Cerebellar nuclear complex (tissue), 1 donor: ENCODE results near the gene LMO7.
A peak's percentile ranks its signal among the peaks of the same experiment; 100 is the strongest.

Experiments used
- DNase-seq, 2 experiments: peaks; one replicate each; lab custom pipeline; 2025; lab: John Stamatoyannopoulos, UW

LMO7 gene

DNA sequence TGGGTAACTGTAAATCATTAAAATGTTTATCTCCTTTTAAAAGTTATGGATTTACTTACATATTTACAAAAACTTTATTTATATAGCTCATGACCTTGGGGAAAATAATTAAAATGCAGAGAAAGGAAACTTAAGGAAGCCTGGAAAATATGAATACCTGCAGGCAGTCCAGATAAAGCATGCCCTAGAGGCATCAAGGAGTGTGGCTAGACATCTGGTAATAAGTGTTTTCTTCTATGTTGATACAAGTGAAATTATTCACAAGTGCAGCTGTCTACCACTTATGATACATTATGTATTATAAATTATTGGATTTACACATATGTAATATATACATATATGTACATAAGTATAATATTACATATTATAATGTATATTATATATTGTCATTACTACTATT lies 207.9 kb downstream of the LMO7 start:
- DNase-seq, result no peak

DNA sequence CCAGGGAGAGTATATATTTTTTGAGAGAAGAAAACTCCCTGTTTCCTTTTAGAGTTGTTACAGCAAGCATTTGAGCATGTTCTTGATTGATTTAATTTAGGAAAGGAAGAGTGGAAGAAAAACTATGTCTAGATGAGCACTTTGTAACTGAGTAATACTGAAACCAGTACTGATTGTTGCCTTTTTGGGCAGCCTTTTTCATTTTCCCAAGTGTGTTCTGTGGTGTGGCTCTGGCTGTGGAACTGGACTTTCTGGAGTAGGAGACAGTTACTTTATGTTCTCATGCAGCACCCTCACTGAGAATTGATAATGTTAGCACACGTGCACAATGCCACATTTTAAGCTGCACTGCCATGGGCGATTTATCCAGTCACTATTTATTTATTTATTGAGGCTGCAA lies 211.5 kb downstream of the LMO7 start:
- DNase-seq, result no peak

DNA sequence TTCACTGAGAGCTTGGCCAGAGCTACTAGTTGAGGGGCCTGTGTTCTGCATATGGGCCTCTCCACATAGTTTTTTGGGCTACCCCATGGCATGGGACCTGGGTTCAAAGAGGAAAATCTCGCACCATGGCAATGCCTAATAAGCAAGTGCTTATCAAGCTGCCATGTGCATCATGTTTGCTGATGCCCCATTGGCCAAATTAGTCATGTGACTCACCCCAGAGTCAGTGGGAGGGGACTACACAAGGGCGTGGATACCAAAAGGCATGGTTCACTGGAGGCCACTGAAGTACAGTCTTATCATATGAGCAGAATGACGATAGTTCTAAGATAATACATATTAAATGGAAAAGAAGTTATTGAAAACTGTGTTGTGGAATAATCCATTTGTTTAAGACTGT lies 214.8 kb downstream of the LMO7 start:
- DNase-seq, result no peak

DNA sequence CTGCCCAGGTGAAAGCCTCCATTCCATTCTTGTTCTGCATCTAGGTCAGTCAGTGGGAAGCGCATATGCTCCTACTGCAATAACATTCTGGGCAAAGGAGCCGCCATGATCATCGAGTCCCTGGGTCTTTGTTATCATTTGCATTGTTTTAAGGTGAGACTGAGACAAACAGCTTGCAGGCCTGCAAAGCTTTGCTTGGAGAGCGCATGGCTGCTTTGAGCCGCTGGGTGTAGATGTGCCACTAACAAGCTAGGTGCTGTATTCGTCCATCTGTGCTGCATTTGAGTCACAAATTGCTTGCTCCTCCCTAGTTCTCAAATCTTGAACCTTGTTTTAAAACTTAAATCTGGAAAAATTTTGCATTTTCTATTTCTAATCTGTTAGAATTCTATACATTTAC lies 219.1 kb downstream of the LMO7 start:
- DNase-seq, result no peak

DNA sequence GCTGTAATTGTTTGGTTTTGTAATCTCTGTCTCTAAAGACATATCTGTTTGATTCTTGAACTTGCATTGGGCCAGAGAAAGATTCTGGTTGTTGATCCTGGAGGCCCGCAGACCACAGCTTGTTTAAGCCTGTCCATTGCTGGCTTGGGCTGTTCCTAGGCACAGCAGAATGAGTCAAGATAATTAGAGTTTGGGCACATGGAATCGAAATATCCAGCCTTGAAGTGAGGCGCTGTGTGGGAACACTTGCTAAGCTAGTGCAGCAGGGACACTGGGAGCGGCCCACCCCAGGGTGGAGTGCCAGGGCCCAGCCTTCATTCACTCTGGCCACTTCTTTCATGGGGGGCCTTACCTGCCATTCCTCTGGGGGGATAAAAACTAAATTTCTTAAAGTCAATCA lies 219.7 kb downstream of the LMO7 start:
- DNase-seq, result no peak

DNA sequence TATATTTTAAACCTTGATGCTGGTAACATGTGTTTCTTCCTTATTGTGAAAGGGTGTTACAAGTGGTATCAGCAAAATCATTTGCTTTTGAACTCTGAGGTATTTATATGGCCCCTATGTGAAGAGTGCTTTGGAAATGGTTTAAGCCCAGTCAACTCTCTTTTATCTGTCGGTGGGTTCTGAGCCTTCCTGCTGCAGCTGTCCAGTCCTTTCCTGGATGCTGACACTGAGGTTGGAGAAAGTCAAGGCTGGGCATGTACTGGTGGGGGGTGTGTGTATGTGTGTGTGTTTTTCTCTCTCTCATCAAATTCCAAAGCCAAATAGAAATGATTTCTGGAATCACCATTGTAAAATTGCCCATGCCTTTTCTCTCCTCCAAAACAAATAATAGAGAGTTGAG lies 221.2 kb downstream of the LMO7 start:
- no peak for DNase-seq

DNA sequence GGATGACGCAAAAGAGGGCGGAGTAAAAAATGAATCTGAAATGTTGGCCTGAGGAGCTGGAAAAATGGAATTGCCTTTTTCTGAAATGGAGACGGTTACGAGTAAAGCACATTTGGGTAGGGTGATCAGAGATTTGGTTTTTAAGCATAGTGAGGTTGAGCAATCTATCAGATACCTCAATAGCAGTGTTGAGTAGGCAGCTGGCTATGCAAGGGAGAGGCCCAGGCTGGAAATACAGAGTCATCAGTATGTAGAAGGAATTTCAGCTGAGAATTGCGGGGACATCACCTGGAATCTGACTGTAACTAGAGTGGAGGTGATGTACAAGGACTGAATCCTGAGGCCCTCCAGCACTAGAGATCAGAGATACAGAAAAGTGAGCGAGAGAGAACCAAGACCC lies 224.8 kb downstream of the LMO7 start:
- DNase-seq, result no peak

DNA sequence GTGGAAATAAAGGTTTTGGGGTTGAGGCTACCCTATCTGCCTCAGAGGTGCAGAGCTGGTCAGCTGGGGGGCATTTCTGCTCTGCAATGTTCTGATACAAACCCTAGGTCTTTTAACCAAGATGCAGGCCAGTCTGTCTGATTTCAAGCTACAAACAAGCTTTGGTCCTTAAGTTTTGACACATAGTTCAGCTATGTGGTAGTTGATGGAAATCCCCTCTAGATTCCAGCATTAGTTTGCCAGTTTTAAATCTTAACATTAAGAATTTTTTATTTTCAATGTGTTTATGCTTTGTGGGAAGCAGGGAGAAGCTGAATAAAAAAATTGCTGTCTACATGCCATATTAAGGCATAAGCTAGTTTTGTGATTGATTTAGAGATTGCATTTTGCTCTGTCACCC lies 225.7 kb downstream of the LMO7 start:
- no peak for DNase-seq

DNA sequence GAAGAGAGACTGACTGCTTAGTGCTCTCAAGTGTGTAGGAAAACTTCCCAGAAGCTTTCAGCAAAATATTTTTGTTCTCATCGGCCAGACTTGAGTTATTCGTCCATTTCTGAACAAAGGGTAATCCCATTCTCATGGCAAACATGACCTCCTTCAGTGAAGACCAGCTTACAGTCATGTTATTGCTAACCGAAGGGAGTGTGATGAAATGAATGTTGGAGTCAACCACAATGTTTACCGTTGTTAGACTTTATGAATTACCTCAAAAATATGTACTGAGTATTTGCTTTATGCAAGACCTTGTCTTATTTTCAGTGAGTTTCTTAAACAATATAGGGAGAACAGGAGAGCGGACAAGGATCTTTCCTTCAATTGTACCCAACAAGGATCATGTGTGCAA lies 228.6 kb downstream of the LMO7 start:
- DNase-seq, result no peak

DNA sequence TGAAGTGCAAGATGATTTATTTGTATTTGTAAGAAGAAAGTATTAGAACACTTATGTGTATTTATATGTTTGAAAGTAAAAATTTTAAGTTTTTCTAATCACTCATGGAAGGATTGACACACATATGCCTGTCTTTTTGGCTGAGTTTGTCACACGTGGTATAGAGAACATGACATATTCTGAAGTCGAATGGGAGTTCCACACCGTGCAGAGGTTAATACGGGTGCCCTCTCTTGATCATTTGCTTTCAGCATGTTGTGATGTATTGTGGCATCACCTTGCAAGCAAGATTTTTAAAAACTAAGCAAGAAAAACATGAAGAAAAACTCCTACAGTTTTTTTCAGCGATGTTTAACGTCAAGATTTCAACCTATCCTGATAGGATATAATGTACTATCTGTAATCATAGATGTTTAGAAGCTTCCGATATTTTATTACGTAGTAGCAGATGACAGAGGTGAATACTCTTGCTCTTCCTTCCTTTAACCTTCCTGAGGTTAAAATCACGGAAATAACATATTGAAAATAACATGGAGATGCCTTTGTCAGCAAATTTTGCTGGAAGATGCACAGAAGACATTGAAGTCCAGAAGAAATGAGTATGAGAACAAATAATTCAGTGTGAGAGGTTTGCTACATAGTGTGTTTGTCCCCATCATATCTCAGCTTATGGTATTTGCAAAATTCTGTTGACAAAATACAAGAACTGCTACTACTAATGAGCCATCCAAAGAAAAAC lies 231.4 kb downstream of the LMO7 start:
- no peak for DNase-seq

DNA sequence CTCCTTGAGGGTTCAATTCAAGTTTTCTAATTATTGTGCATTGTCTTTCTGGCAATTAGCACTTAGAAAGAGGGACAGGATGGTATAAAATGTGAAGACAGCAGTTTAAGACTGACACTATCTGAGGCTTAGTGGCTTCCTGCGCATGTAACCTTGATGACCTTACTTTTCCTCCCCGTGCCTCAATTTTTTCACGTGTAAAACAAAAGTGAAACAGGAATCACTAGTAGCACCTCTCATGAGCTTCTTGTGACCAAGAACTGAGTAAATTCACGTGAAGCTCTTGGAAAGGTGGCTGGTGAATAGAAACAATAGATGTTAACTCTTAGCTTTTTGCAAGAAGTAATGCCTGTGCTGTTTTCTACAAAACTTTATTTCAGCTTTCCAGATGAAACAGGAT lies 233.9 kb downstream of the LMO7 start:
- DNase-seq, result no peak

DNA sequence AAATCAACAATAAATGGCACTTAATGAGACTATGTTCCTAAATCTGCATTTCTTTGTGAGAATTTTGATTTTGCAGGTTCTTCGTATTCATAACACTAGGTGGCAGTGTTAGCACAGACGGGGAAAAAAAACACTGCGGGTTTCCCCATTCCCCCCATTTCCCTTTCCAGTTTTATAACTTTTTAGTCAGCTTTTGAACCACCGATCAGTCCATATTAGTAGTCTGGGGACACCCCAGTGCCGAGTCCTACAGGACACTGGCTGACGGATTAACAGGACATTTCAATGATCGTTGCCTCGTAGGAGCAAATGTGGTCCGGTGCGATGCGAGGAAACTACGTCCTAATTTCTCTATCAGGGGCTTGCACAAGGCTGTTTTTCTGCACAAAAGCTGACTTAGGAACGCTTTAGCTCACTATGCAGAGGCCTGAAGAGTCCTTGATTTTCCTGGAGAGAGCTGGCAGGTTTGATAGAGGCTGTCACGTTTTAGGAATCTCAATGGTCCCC lies 234.3 kb downstream of the LMO7 start:
- peak in 1 of 2 experiments; percentile 19 for DNase-seq

DNA sequence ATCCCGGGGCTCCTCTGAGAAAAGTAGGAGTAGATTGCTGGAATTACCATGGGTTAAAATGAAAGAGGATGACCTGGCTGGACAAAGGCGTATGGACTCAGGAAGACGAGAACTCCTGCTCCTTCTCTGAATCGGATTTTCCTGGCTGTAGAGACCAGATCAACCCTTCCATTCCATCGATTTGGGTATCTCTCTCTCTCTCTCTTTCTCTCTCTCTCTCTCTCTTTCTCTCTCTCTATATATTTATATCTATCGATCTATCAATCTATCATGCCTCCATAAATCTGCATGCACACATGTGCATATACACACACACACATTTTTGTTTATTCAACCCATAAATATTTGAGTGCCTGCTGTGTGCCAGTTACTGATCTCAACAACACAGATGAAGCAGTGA lies 234.9 kb downstream of the LMO7 start:
- no peak for DNase-seq

DNA sequence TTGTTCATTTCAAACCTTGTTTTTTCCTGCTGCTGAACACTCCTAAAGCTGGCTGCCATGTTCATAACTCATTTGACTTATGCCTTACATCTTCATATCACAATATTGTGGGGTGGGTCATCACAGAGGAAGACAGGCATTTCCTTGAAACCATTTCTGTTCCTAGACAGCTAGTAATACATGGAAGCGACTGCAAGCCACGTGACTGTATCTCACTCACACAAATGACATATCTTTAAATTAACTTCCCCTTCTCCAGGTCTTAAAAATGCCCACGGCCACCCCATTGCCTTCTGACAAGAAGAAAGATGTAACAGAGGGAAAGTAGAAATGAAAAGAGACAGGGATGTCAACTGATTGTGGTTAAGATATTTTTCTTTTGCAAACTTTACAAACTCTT lies 236.8 kb downstream of the LMO7 start:
- DNase-seq, result no peak

DNA sequence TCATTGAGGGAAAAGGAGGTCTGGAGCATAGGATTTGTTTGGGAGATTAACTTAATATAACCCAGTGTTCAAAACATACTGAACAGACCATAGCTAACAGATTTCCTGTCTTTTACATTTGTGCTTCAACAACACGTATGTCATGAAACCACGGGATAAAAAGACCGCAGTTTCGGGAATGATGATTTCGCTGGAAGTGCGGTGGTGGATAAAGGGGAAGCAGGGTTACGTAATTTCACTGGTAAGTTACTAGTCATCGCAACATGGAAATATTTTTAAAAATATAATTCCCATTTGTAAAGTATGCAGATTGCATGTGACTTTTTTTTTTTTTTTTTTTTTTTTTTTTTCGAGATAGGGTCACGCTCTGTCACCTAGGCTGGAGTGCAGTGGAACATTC lies 237.4 kb downstream of the LMO7 start:
- DNase-seq, result no peak

DNA sequence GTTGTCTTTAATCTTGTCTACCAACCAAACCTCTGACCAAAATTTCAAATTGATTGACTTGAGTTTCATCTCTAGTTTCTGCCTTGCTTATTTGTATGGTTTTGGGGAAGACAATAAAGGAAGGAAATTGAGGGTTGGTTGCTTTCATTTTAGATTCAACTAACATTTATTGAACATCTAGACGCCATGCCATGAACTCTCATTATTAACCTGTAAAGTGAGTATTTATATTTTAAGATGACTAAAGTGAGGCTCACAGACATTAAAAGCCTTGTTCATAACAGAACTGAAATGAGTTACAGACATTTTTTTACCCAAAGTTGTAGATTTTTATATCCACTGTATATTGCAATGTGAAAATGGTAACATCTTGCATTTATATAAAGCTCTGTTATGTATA lies 239.3 kb downstream of the LMO7 start:
- no peak for DNase-seq

DNA sequence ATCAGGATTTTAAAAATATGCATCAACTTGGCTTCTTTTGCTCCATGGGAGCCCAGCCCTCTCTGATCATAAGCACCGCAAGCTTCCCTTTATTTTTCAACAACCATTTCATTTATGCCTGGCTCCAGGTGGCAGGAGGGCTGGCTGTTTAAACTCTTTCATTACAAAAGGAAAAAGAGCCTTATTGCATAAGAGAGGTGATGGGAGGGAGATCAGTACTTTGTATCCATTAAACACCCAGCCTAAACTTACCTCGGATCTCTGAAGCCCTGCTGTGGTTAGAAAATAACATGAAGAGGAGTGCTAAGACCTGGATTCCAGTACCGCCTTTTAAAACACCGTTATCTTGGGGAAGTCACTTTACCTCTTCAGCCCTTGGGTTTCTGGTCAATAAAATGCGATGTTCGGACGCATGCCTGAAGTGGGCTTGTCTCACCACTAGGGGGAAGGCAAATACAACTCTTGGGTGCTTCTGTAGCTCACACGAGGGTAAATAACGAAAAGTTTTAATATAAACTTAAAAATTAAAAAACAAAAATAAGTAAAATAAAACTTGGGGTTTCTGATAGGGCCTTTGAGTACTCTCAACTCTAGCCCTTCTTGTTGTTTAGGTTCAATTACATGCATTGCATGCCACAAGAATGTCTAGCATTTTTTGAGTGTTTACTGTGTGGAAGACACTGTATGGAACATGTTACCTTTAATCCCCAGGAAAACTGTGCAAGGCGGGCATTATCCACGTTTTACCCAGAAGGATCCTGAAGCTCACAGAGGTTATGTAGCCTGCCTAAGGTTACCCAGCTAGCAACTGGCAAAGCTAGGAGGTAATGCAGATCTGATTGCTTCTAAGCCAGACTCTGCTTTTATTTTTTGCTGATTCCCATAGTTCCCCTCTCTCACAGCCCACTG lies 240.3 kb downstream of the LMO7 start:
- DNase-seq, result peak in 1 of 2 experiments; percentile 32

DNA sequence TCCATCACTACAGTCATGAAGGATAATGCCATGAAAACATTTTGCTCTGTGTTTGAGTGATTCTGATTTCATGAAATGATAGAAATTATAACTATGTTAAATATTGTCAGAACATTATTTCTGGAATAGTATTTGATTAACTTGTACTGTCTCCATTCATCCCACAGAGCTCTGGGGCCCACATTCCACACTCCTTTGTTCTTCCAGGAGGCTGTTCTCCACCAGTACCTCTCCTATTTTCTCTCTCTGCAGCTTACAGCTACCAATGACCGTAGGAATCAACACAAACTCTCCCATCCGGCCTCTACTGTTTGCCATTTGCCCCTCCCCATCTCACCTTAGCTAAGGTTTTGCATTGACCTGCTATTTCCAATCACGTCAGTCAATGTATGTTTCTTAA lies 240.9 kb downstream of the LMO7 start:
- DNase-seq, result no peak

DNA sequence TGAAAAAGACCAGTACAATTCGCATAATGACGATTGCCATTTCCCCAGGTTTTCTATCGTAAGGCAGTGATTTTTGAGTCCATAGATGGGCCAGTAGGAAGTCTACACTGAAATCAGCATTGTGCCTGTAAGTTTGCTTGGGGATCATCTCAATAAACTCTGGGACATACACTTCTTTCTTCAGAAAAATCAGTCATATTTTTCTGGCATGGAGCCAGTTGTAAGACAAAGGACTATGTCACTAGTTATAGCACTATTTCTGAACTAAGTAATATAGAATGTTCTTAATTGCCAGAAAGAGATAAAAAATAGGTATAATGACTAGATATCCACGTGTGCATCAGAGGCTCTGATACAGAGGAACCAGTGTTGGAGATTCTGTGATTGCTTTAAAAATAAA lies 243.5 kb downstream of the LMO7 start:
- DNase-seq, result no peak

DNA sequence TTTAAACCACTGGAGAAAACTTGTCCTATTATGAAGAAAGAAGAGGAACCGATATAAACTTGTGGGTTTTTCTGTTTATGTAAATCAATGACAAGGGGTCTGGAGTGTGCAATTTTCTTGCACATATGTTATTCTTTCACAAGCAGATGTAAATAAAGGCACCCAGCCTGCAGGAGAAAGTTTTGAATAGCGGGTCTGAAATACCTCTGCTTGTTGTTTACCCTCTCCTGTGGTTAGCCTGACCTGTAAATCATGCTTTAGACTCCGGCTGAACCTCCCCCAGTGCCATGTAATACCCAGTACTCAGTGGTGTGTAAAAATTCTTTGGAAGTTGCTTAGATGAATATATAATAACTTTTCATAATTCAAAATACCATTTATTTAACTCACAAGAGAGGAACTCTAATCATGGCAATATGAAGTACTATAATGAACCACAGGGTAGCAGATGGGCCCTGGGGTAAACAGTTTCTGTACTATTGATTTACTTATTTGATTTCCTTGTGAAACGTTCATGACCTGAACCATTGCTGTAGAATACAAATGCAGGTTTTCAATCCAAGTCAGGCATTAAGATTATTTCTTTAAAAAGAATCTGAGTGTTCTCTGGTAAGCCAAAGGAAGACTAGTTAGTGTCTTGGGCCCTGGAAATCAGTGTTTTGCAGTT lies 245.1 kb downstream of the LMO7 start:
- DNase-seq, result no peak

DNA sequence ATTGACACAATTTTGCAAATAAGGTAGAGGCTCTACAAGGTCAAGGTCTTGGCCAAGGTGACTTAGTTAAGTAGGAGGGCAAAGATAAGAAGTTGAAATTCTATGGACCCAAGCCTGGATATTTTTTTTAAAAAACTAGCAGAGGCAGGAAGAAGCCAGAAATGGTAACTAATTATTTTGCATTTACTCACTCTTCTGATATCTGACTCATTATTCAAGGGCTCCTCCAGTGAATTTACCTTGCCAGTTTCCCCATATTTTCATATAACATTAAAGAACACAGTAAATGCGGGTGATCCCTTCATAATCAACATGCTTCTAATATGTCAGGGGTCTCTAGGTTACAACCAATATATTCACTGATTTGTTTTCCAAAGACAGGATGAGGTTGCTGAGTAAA lies 246.1 kb downstream of the LMO7 start:
- no peak for DNase-seq

DNA sequence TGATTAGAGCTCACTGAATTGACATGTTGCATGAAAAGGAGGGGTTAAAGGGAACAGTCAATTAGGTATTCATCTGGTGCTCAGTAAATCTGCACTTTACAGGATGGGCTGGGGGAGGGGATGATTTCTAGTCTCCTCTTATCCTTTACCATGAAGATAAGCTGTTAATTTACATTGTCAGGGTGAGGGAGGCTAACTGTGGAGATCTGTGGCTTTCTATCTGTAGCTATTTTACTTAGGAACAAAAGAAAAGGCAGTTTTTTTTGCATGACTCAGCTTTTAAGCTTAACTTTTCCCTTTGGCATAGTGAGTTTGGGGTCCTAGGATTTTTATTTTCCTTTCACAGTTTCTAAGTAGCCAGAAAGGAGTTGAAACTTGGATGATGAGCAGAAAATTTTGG lies 253.3 kb downstream of the LMO7 start:
- no peak for DNase-seq

DNA sequence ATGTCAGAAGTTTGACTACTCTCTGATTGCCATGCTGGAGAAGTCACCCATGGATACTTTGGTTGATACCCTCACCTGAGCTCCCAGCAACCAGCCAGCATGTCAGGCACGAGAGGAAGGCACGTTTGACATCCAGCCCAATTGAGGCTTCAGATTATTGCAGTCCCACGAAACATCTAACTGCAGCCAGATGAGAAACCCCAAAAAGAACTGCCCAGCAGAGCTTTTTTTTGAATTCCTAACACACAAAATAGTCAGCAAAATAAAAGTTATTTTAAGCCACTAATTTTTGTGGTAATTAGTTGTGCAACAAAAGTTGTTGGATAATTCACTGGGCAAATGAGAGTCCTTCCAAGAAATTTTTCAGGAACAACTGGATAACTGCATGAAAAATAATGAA lies 259.0 kb downstream of the LMO7 start:
- DNase-seq, result no peak
